Measurements from ENCODE around the gene NTMT2.

GRCh38 chr1:170146720-170147263 lies 1.0 kb downstream of the NTMT2 start:
- no peak for TF ChIP-seq CTCF (IDR thresholded peaks at IDR 0.05; ENCODE audit: insufficient read depth, low read depth, low read length)
- TF ChIP-seq EZH2 (IDR thresholded peaks at IDR 0.05; ENCODE audit: insufficient read depth, low read length), result no peak
